Sigmoid colon (tissue), 3 donors: ENCODE measurements around the gene ARSB.

Experiments used
- CTCF ChIP-seq, 4 experiments: fragments of 450-650 bp in 3 of 4; fragments of 200-600 bp in 1 of 4; IDR thresholded peaks; one replicate each; pipeline ENCODE4 v1.5.1; 2016 to 2019; ENCODE audit warnings: antibody characterized with exemption in 4 of 4, mild to moderate bottlenecking in 3 of 4, moderate library complexity in 2 of 4
- POLR2A ChIP-seq, 2 donors: fragments of 450-650 bp; IDR thresholded peaks; one replicate each; pipeline ENCODE4 v1.6.1; 2016; ENCODE audit warnings: antibody characterized with exemption in 2 of 2, mild to moderate bottlenecking in 2 of 2, moderate library complexity in 2 of 2

GRCh38 chr5:78833284-78833683, 151.8 kb downstream of the ARSB start:
- TF ChIP-seq CTCF (IDR thresholded peaks at IDR 0.05) (no peak), POLR2A (IDR thresholded peaks at IDR 0.05) (no peak)
